NCI-H2171 (cell line): ENCODE measurements around the gene FIBP.

Source experiments
- DNase-seq: peaks from one replicate; lab custom pipeline; 2025; lab: John Stamatoyannopoulos, UW

Gene FIBP

GRCh38 chr11:65890324-65891218 lies 2.3 kb upstream of the FIBP start, which contains the start of gene CCDC85B:
Gene CCDC85B (plus strand): TSS chr11:65890673. CDS start chr11:65890784, 111 bp downstream.
- DNase-seq: peak; percentile 89

- no peak for DNase-seq
These were observed 528 bp downstream of the FIBP start for GRCh38 chr11:65887723-65888162.

- DNase-seq: no peak
These were observed 1.2 kb downstream of the FIBP start for GRCh38 chr11:65886826-65887722.

- no peak for DNase-seq
These were observed 2.3 kb downstream of the FIBP start for GRCh38 chr11:65885808-65886536.

- no peak for DNase-seq
These were observed 3.0 kb downstream of the FIBP start for GRCh38 chr11:65885231-65885630.

GRCh38 chr11:65884716-65885092 lies 3.6 kb downstream of the FIBP start:
- DNase-seq: peak; percentile 32

GRCh38 chr11:65883786-65884715 lies 4.2 kb downstream of the FIBP start:
- no peak for DNase-seq

- no peak for DNase-seq
These were observed 5.1 kb downstream of the FIBP start for GRCh38 chr11:65883058-65883761.

GRCh38 chr11:65882120-65883057 lies 5.9 kb downstream of the FIBP start:
- no peak for DNase-seq

GRCh38 chr11:65880844-65881421 lies 7.3 kb downstream of the FIBP start:
- no peak for DNase-seq

- DNase-seq: no peak
These were observed 8.2 kb downstream of the FIBP start for GRCh38 chr11:65880027-65880426.

GRCh38 chr11:65879617-65880016 lies 8.7 kb downstream of the FIBP start, which contains the start of gene CTSW:
Gene CTSW (plus strand): TSS chr11:65879837. CDS start chr11:65879855, 18 bp downstream.
- DNase-seq: no peak

- peak; percentile 91 for DNase-seq
These were observed 14.7 kb downstream of the FIBP start for GRCh38 chr11:65873318-65874156.

- DNase-seq: no peak
These were observed 15.5 kb downstream of the FIBP start, which contains the start of gene EFEMP2 for GRCh38 chr11:65872586-65873317. Gene EFEMP2 (minus strand): TSS chr11:65872800. CDS start chr11:65872354, 446 bp downstream.

- no peak for DNase-seq
These were observed 16.3 kb downstream of the FIBP start for GRCh38 chr11:65871811-65872548.
